ENCODE measurements around the gene HTATSF1.

Gene HTATSF1

GRCh38 chrX:136525738-136526606, 28.6 kb downstream of the HTATSF1 start:
- Mint-ChIP-seq H3K4me3 (no peak overlapping the region), H3K27ac (ENCODE audit: low read depth) (no peak overlapping the region), H3K27me3 (no peaks in the 10 kb centered on the region), H3K4me1 (no peaks in the 10 kb centered on the region), H3K9me3 (no peaks in the 10 kb centered on the region), H3K36me3 (ENCODE audit: insufficient read depth) (no peaks in the 10 kb centered on the region)
- no peak for ATAC-seq (replicated peaks; ENCODE audit: extremely low read depth, poor library complexity, severe bottlenecking)
- no peak for DNase-seq (ENCODE audit: low spot score in 2 of 2)

DNA sequence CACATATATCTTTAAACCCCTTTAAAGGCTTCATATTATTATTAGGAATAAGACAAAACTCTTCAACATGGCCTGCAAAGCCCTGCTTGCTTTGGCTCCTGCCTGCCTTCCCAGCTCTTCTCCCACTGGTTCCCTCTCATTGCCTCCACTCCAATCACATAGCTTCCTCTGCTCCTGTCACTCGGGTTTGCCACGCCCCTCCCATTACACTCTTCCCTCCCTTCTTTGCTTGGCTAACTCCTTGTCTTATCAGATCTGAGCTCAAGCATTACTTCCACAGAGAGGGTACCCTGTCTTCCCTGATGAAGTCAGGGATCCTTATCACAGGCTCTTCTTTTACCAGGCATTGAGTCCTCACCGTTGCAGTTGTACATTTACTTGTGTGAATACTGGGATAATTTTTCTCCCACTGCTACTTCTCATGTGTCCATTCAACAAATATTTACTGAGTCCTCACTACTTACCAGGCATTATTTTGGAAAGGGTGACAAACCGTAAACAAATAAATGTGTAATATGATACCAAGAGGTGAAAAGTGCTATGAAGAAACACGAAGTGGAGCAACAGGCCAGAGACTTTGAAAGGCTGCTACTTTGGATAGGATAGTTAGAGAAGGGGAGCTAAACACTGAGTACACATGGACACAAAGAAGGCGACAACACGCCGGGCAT, 31.4 kb downstream of the HTATSF1 start:
- Mint-ChIP-seq H3K27me3 (peaks cover 12% of the 10 kb centered on the region), H3K4me1 (no peaks in the 10 kb centered on the region), H3K4me3 (no peak overlapping the region), H3K36me3 (ENCODE audit: insufficient read depth) (no peaks in the 10 kb centered on the region), H3K27ac (ENCODE audit: low read depth) (no peak overlapping the region), H3K9me3 (no peaks in the 10 kb centered on the region)
- ATAC-seq (replicated peaks; ENCODE audit: extremely low read depth, poor library complexity, severe bottlenecking), result no peak
- DNase-seq (ENCODE audit: low spot score in 2 of 2), result no peak

DNA sequence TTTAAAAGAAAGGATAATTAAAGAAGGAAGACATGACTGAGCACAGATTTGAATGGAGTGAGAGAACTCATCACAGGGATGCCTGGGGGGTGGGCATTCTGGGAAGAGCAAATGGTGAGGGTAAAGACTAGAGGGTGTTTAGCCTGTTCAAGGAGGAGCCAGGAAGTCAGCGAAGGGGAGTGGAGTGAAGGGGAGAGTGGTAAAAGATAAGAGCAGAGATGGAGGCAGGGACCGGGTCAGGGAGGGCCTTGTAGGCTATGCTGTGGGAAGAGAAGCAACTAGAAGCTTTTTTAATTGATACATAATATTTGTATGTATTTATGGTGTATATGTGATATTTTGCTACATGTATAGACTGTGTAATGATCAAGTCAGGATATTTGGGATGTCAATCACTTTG, 32.4 kb downstream of the HTATSF1 start:
- Mint-ChIP-seq H3K4me1 (no peaks in the 10 kb centered on the region), H3K27me3 (peaks cover 12% of the 10 kb centered on the region), H3K36me3 (ENCODE audit: insufficient read depth) (no peaks in the 10 kb centered on the region), H3K9me3 (no peaks in the 10 kb centered on the region), H3K27ac (ENCODE audit: low read depth) (no peak overlapping the region), H3K4me3 (no peak overlapping the region)
- DNase-seq (ENCODE audit: low spot score in 2 of 2) (no peak), ATAC-seq (replicated peaks; ENCODE audit: extremely low read depth, poor library complexity, severe bottlenecking) (no peak)

DNA sequence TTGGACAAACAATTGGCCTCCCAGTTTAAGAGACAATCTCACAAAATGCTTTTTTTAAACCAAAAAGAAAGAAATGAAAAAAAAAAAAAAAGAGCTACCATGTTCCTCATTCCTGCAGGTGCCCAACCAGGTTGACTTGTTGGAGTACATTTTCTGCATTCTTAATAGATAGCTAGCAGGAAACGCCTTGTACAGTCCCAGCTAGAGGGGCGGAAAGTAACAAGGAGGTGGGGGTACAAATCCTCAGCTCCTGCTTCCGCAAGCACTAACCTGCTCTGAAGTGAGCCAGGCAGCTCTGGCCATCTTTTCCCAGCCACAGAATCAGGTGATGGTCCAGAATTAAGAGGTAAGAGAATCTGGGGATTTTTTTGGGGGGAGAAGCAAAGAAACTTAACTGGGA, 34.6 kb downstream of the HTATSF1 start, which contains the start of gene VGLL1:
Gene VGLL1 (plus strand): TSS at position 265 of the 400 bp plus-strand sequence. CDS start 3,806 bp downstream, outside the sequence.
- Mint-ChIP-seq H3K27ac (ENCODE audit: low read depth) (no peak within 1 kb of the TSS), H3K9me3 (no peaks in the 10 kb centered on the region), H3K4me3 (no peak within 1 kb of the TSS), H3K36me3 (ENCODE audit: insufficient read depth) (no peaks in the 10 kb centered on the region), H3K4me1 (no peaks in the 10 kb centered on the region), H3K27me3 (peaks cover 12% of the 10 kb centered on the region)
- no peak for ATAC-seq (replicated peaks; ENCODE audit: extremely low read depth, poor library complexity, severe bottlenecking)
- no peak for DNase-seq (ENCODE audit: low spot score in 2 of 2)

DNA sequence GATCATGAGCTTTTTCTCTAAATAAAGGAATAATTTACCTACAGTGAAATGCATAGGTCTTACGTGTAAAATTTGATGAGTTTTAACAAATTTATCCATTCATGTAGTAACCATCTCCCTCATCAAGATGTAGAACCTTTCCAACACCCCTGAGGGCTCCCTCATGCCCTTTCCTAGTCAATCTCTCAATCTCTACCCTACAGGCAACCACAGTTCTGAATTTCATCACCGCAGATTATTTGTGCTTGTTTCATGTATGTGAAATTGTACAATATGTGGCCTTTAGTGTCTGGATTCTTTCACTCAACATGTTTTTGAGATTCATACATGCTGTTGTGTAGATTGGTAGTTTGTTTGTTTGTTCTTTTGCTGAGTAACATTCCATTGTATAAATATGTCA, 36.7 kb downstream of the HTATSF1 start:
- peaks cover 12% of the 10 kb centered on the region for H3K27me3 Mint-ChIP-seq
- no peaks in the 10 kb centered on the region for H3K36me3 Mint-ChIP-seq (ENCODE audit: insufficient read depth)
- H3K9me3 Mint-ChIP-seq, result no peaks in the 10 kb centered on the region
- H3K4me3 Mint-ChIP-seq, result no peak overlapping the region
- DNase-seq (ENCODE audit: low spot score in 2 of 2) (no peak), ATAC-seq (replicated peaks; ENCODE audit: extremely low read depth, poor library complexity, severe bottlenecking) (no peak)
- no peaks in the 10 kb centered on the region for H3K4me1 Mint-ChIP-seq
- H3K27ac Mint-ChIP-seq (ENCODE audit: low read depth), result no peak overlapping the region

- no peaks in the 10 kb centered on the region for H3K27me3 Mint-ChIP-seq
- ATAC-seq (replicated peaks; ENCODE audit: extremely low read depth, poor library complexity, severe bottlenecking) (no peak), DNase-seq (ENCODE audit: low spot score in 2 of 2) (no peak)
- no peaks in the 10 kb centered on the region for H3K9me3 Mint-ChIP-seq
- peaks cover 6% of the 10 kb centered on the region for H3K4me1 Mint-ChIP-seq
- H3K4me3 Mint-ChIP-seq, result no peak overlapping the region
- no peak overlapping the region for H3K27ac Mint-ChIP-seq (ENCODE audit: low read depth)
- no peaks in the 10 kb centered on the region for H3K36me3 Mint-ChIP-seq (ENCODE audit: insufficient read depth)
Measured at GRCh38 chrX:136538811-136539210, 41.4 kb downstream of the HTATSF1 start.

DNA sequence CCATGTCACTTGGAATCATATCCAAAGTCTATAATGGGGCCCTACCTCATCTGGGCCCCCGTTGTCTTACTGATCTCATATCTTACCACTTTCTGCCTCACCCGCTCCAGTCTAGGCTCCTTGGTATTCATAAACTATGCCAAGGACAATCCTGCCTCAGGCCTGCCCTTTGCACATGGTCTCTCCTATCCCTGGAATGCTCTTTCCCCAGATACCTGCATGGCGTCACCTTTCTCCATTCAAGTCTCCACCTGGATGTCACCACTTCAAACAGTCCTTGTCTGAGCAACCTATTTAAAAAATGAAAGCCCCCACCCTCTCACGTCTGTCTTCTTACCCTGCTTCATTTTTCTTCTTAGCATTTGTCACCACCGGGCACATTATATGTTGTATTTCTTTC, 42.8 kb downstream of the HTATSF1 start:
- H3K9me3 Mint-ChIP-seq, result no peaks in the 10 kb centered on the region
- H3K27me3 Mint-ChIP-seq, result no peaks in the 10 kb centered on the region
- H3K36me3 Mint-ChIP-seq (ENCODE audit: insufficient read depth), result no peaks in the 10 kb centered on the region
- H3K27ac Mint-ChIP-seq (ENCODE audit: low read depth), result no peak overlapping the region
- H3K4me1 Mint-ChIP-seq, result peaks cover 13% of the 10 kb centered on the region
- no peak overlapping the region for H3K4me3 Mint-ChIP-seq
- no peak for DNase-seq (ENCODE audit: low spot score in 2 of 2)
- no peak for ATAC-seq (replicated peaks; ENCODE audit: extremely low read depth, poor library complexity, severe bottlenecking)

- DNase-seq (ENCODE audit: low spot score in 2 of 2) (no peak), ATAC-seq (replicated peaks; ENCODE audit: extremely low read depth, poor library complexity, severe bottlenecking) (no peak)
- Mint-ChIP-seq H3K9me3 (no peaks in the 10 kb centered on the region), H3K27ac (ENCODE audit: low read depth) (no peak overlapping the region), H3K27me3 (no peaks in the 10 kb centered on the region), H3K4me3 (no peak overlapping the region), H3K4me1 (peaks cover 20% of the 10 kb centered on the region), H3K36me3 (ENCODE audit: insufficient read depth) (no peaks in the 10 kb centered on the region)
Measured at GRCh38 chrX:136541294-136541693, 43.9 kb downstream of the HTATSF1 start.

- Mint-ChIP-seq H3K27ac (ENCODE audit: low read depth) (no peak overlapping the region), H3K36me3 (ENCODE audit: insufficient read depth) (no peaks in the 10 kb centered on the region), H3K27me3 (no peaks in the 10 kb centered on the region), H3K4me1 (peaks cover 21% of the 10 kb centered on the region), H3K9me3 (no peaks in the 10 kb centered on the region), H3K4me3 (no peak overlapping the region)
- DNase-seq (ENCODE audit: low spot score in 2 of 2) (no peak), ATAC-seq (replicated peaks; ENCODE audit: extremely low read depth, poor library complexity, severe bottlenecking) (no peak)
Measured at GRCh38 chrX:136542281-136542680, 44.9 kb downstream of the HTATSF1 start.

GRCh38 chrX:136546371-136546781, 49.0 kb downstream of the HTATSF1 start:
- H3K36me3 Mint-ChIP-seq (ENCODE audit: insufficient read depth), result no peaks in the 10 kb centered on the region
- no peaks in the 10 kb centered on the region for H3K9me3 Mint-ChIP-seq
- no peak overlapping the region for H3K27ac Mint-ChIP-seq (ENCODE audit: low read depth)
- no peaks in the 10 kb centered on the region for H3K27me3 Mint-ChIP-seq
- ATAC-seq (replicated peaks; ENCODE audit: extremely low read depth, poor library complexity, severe bottlenecking) (no peak), DNase-seq (ENCODE audit: low spot score in 2 of 2) (no peak)
- peaks cover 25% of the 10 kb centered on the region for H3K4me1 Mint-ChIP-seq
- no peak overlapping the region for H3K4me3 Mint-ChIP-seq

DNA sequence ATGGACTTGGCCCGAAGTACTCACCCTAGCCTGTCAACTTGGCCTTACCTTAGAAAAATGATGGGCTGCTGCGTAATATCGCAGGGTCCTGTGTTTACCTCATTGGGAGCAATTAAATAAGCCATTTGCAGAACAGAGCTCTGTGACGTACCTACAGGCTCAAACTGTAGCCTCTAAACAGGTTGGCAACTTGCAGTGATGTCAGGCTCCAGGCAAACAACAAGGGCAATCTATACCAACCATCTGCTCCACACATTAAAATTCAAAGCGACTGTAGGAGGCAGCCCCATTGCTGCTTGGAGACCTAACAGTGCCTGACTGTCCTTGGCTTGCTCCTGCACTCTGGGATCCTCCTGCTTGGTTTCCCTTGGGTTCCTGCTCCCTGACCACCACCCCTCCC, 51.8 kb downstream of the HTATSF1 start:
- DNase-seq (ENCODE audit: low spot score in 2 of 2) (no peak), ATAC-seq (replicated peaks; ENCODE audit: extremely low read depth, poor library complexity, severe bottlenecking) (no peak)
- no peak overlapping the region for H3K27ac Mint-ChIP-seq (ENCODE audit: low read depth)
- peaks cover 20% of the 10 kb centered on the region for H3K4me1 Mint-ChIP-seq
- H3K27me3 Mint-ChIP-seq, result no peaks in the 10 kb centered on the region
- no peak overlapping the region for H3K4me3 Mint-ChIP-seq
- no peaks in the 10 kb centered on the region for H3K9me3 Mint-ChIP-seq
- H3K36me3 Mint-ChIP-seq (ENCODE audit: insufficient read depth), result no peaks in the 10 kb centered on the region

DNA sequence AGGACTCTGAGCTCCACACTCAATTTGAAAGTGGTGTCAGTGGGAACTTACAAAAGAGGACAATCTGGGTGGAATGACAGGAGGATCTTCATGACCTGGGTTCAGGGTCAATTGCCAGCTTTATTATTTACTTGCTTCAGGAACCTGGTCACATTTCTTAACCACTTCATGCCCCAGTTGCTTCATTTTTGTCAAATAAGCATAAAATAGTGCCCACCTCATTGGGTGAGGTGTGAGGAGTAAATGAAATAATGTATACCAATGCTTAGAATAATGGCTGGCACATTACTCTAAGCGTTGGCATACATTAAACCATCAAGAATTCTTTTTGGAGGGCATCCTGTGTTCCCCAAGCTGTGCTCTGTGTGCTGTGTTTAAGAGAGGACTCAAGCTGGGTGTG, 54.0 kb downstream of the HTATSF1 start:
- H3K9me3 Mint-ChIP-seq, result no peaks in the 10 kb centered on the region
- H3K4me3 Mint-ChIP-seq, result no peak overlapping the region
- no peaks in the 10 kb centered on the region for H3K27me3 Mint-ChIP-seq
- no peak overlapping the region for H3K27ac Mint-ChIP-seq (ENCODE audit: low read depth)
- peaks cover 5% of the 10 kb centered on the region for H3K4me1 Mint-ChIP-seq
- H3K36me3 Mint-ChIP-seq (ENCODE audit: insufficient read depth), result no peaks in the 10 kb centered on the region
- DNase-seq (ENCODE audit: low spot score in 2 of 2) (no peak), ATAC-seq (replicated peaks; ENCODE audit: extremely low read depth, poor library complexity, severe bottlenecking) (no peak)

- no peak for DNase-seq (ENCODE audit: low spot score in 2 of 2)
- Mint-ChIP-seq H3K27ac (ENCODE audit: low read depth) (no peak overlapping the region), H3K9me3 (no peaks in the 10 kb centered on the region), H3K27me3 (no peaks in the 10 kb centered on the region), H3K4me3 (no peak overlapping the region), H3K36me3 (ENCODE audit: insufficient read depth) (no peaks in the 10 kb centered on the region), H3K4me1 (no peaks in the 10 kb centered on the region)
- ATAC-seq (replicated peaks; ENCODE audit: extremely low read depth, poor library complexity, severe bottlenecking), result no peak
Measured at GRCh38 chrX:136555694-136556093, 58.3 kb downstream of the HTATSF1 start.

Measured in central memory CD8-positive, alpha-beta T cell (primary cell).